Measurements from ENCODE around the gene AP2A2.

GRCh38 chr11:1015064-1015463 is 89.4 kb downstream of the AP2A2 start:
- TF ChIP-seq POLR2A (IDR thresholded peaks at IDR 0.05) = no peak
- no peak for TF ChIP-seq CTCF (IDR thresholded peaks at IDR 0.05)
- TF ChIP-seq POLR2AphosphoS5 (IDR thresholded peaks at IDR 0.05) = no peak
- no peak for TF ChIP-seq EP300 (IDR thresholded peaks at IDR 0.05; ENCODE audit: low read depth)
